Stimulated activated CD4-positive, alpha-beta T cell treated with anti-CD3 and anti-CD28 coated beads, Interleukin-4, amount 100 ng/mL, for 48 hours (primary cell): ENCODE results near the gene IGSF10.

Experiments
- DNase-seq, 2 donors: peaks; one replicate each; pipeline ENCODE4 v3.0.0-alpha.2; 2020; ENCODE audit warnings: low read depth in 2 of 2

IGSF10 gene

GRCh38 chr3:151460228-151460627 is 633 bp downstream of the IGSF10 start:
- DNase-seq = no peak

DNA sequence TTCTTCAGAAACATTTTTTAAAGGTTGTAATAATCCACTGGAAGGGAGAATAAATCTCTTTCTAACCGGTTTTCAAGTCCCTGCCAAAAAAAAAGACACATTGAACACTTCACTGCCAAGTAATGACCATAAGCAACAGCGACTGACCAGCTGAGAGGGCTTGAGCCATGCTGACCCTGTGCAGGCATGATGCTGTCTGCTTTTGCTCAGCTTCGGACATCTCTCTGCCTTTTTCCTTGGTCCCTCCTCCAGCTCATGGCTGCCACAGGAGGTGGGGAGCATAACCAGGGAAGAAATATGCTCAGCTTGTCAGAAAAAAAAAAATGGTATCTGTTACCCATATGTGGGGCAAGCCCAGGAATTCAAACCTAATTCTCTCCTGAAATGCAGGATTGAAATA is 1.5 kb downstream of the IGSF10 start:
- DNase-seq = no peak

DNA sequence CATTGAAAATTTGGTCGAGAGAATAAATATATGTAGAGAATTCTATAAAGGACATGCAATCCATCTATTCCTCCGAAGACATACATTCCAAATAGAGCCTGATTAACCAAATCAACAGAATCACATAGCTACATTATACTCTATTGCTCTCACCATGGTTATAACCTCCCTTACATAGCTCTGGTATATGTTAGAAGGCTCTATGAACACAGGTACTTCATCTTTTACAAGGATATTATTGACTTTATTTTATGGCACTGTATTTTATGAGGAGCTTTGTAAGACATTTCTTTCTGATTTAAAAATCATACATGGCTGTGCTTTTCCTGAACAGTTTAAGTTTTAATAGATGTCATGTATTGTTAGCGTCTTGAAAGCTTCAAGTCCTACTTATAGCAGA is 4.8 kb downstream of the IGSF10 start:
- DNase-seq = no peak

DNA sequence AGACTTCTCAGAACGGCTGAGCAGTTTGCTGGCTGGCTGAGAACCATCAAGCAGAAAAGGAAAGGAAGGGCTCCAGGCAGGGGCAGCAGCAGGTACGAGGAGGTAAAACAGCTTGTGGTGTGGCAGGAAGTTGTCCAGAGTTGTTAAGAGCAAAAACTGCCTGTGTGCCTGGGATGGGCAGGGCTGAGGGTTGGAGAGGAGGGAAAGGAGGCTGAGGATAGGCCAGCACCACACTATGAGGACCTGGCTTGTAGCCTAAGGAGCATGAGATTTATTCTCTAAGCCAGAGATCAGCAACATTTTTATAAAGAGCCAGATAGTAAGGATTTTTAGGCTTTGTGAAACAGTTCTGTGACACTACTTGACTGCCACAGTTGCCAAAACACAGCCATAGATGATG is 8.0 kb downstream of the IGSF10 start:
- DNase-seq = no peak

DNA sequence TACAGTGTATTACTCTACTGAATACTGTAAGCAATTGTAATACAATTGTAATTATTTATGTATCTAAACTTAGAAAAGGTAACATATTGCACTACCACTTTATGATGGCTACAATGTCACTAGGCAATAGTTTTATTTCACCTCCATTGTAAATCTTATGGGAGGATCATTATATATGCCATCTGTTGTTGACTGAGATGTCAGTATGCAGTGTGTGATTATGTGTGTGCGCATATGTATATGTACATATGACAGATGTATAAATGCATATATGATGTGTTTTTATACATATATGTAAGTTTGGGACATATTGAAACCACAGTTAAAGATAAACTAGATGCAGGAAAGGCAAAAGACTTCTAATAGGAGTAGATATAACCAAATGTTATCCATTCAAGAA is 8.5 kb downstream of the IGSF10 start:
- DNase-seq = no peak

GRCh38 chr3:151446002-151446340 is 14.9 kb downstream of the IGSF10 start:
- no peak for DNase-seq

DNA sequence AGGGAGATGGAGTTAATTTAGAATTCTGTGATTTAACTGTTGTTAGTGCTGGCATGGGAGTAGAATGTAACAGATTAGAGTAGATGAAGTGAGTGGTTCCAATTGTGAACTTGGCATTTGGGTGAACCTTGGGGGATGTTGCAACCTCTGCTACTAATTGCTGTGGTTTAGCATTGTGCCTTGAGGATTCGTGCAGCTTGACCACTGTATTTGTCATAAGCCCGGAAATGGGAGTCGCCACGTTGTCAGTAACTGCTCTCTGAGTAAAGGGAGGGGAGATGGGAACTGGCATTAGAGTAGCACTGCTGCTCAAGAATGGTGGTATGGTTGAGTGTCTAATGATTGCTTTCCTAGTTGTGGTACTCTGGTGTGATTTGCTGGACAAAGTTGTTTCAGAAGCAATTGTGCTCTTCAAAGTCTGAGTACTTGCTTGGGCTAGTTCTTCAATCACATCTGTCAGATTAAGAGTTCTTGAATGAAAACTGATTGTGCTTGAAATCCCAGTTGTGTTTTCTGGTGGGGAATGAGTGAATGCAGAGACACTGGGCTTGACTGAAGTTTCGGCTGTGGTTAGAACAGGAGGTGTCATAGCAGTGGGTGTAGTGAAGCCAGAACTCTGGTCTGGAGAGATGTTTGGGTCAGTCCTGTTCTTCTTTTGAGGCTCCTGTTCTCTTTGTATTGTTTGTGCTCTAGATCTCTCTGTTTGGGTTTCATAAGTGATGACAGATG is 15.4 kb downstream of the IGSF10 start:
- DNase-seq = no peak

DNA sequence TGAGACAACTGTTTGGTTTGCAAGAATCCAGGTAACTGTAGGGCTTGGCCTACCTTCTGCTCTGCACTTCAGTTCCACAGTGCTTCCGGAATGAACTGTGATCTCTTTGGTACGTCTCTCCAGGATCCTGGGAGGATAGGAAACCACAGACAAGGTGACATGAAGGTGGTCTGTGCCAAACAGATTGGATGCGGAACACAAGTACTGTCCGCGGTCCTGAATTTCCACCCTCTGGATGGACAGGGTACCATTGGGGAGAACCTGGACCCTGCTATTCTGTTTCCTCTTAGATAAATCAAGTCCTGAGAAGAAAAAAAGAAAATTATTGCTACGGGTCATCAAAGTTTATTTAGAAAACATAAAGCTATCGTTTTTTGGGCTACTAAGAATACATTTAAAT is 17.3 kb downstream of the IGSF10 start:
- no peak for DNase-seq

DNA sequence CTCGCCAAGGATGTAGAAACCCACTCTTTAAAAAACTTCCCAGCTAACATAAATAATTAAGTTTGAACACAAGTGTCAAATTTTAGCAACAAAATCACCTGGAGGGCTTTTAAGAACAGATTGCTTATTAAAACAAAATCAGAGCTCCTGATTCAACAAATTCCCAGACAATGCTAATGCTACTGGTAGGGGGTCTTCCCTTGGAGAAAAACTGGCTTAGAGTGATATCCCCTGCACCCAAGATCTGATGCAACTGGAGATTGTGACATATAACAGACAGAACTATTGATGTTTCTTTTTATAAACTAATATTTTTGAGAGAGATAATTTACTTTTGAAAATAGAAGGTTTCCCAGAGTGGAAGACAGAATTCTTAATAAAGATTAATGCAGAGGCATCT is 19.9 kb downstream of the IGSF10 start:
- DNase-seq = no peak

GRCh38 chr3:151439652-151440125 is 21.2 kb downstream of the IGSF10 start:
- no peak for DNase-seq

DNA sequence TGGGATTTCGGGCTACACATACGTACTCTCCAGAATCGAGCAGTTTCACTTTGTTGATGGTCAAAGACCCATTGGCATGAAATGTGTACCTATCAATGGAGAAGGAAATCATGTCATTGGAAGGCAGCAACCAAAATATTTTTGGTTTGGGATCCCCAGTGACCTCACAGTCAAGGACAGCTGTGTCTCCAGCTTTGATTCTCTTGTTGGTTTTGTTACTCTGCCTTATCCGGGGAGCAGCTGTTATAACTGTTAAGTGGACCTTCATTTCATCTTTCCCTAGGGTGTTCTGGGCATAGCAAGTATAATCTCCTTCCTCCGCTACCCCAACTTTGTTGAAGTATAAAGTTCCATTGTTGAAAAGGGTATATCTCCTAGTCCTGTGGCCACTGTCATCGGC is 23.0 kb downstream of the IGSF10 start:
- DNase-seq = no peak

GRCh38 chr3:151436675-151437446 is 24.0 kb downstream of the IGSF10 start:
- DNase-seq = no peak

DNA sequence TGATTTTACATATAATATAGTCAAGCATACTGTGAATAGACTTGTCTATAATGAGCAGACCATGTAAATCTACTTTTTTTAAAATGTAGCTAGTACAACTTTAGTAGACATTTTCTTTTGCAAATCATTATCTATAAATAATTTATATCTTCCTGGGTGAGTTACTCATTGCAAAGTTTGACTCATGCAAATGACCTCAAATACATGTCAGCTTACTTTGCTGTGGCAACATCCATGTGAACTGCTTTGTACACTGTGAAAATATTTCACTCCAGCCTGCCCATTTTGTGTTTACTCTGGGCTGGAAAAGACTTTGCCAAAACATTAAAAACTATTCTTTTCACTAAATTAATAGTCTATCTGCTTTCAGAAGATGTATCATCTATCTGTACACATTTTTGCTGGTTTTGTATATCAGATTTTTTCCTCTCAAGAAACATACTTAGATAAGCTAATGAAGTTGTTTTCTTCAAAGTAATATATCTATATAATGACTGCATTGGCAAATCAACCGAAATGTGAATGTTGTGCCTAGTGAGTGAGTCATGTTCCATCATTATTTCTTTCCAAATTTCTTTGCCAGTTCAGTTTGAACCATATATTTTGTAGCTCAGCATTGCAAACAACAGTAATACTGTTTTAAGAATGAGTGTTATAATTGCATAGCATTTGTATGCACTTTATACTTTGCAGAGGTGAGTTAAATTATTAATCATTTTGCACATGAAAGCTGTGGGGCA is 26.5 kb downstream of the IGSF10 start:
- DNase-seq = no peak

GRCh38 chr3:151432616-151433372 is 28.1 kb downstream of the IGSF10 start:
- no peak for DNase-seq

DNA sequence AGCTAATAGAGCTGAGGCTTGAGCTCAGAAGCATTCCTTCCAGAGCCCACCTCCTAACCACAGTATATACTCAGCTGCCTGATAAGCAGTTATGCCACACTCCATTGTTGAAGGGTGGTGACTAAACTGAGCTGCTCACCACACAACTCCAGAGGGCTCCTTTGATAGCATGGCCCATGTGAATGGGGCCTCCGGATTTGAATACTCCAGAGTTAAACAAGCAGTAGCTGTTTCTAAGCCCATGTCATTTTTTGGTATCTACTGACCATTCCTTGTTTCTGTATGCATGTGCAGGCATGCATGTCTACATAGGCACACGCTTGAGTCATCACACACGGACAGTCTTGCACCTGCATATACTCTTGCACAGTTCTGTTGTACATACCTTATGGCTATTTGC is 28.9 kb downstream of the IGSF10 start:
- DNase-seq = no peak

DNA sequence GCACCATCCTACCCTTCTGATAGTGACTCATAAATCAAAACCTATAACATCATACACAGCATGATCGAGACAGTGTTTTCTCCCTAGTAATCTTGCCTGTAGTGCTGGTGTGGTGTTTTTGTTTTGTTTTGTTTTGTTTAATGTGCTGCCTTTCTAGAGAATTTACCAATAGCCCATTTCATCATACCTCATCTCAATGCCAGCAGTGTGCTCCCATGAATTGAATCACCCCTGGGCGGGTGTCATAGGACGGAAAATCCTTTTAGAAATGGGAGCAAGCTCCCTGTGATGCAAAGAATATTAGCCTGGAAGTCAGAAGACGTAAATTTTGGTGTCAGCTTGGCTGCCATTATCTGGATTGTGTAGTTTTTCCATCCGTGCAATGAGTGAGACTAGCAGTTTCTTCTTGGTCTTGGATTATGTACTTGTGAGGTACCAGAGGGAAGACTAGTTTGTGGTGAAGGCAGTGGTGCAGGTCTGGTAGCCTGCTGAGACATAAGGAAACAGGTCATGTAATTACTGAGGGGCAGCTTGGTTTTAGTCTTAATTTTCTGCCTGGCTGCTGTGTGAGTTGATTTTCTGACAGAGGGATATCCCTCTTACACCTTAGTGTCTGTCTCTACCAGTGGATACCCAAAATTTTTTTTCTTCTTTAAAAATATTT is 29.9 kb downstream of the IGSF10 start:
- no peak for DNase-seq

DNA sequence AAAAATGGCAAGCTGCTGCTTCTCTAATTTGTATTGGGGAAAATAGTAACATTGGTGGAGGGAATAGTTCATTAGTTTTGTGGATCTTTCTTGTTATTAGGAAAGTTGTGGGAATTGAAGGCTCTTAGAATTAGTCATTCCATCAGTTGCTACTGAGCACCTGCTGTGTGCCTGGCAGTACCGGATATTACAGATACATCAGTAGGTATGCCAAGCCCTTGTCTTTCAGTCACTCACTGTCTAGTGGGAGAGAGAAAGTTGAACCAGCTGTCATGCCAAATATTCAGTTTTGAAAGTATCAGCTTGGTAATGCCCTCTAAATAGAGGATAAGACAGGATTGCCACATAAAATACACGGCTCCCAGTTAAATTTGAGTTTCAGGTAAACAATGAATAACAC is 32.5 kb downstream of the IGSF10 start:
- no peak for DNase-seq

GRCh38 chr3:151426341-151426657 is 34.6 kb downstream of the IGSF10 start:
- DNase-seq = no peak

- DNase-seq = no peak
Observed at GRCh38 chr3:151425627-151426340, 35.1 kb downstream of the IGSF10 start.

DNA sequence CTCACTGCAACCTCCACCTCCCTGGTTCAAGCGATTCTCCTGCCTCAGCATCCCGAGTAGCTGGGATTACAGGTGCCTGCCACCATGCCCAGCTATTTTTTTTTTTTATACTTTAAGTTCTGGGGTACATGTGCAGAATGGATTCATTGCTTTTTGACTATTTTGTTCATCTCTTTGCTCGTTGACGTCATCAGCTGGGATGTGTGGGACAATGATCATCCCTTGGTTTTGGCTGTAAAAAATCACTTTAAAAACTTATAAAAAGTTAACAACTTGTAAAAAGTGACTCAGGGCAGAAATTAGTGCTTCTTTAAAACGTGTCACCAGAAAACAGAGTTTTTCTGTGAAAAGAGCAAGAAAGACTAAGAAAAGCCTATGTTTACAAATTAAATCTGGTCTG is 37.8 kb downstream of the IGSF10 start:
- no peak for DNase-seq

- DNase-seq = no peak
Observed at GRCh38 chr3:151421938-151422337, 38.9 kb downstream of the IGSF10 start.
